Measurements from ENCODE around the gene COG5. TPM values are rescaled to one million over a fixed set of nuclear protein-coding genes. Genes with fewer than 3 reads are reported as not detected.

COG5 gene
- total RNA-seq, 1 donor from 2014 or later, result 55.2 TPM

GRCh38 chr7:107364787-107365186 lies 198.9 kb downstream of the COG5 start:
- no peaks in the 10 kb centered on the region for H3K27me3 ChIP-seq
- intact Hi-C loops (cut with DNase I), result no loop called here
- no peak overlapping the region for H3K4me3 ChIP-seq
- H3K4me1 ChIP-seq, result no peaks in the 10 kb centered on the region
- TF ChIP-seq POLR2A (IDR thresholded peaks at IDR 0.05) (no peak), POLR2AphosphoS5 (IDR thresholded peaks at IDR 0.05; ENCODE audit: insufficient read depth in 1 of 2, low read depth in 1 of 2) (no peak)
- TF ChIP-seq, protein P1, sequence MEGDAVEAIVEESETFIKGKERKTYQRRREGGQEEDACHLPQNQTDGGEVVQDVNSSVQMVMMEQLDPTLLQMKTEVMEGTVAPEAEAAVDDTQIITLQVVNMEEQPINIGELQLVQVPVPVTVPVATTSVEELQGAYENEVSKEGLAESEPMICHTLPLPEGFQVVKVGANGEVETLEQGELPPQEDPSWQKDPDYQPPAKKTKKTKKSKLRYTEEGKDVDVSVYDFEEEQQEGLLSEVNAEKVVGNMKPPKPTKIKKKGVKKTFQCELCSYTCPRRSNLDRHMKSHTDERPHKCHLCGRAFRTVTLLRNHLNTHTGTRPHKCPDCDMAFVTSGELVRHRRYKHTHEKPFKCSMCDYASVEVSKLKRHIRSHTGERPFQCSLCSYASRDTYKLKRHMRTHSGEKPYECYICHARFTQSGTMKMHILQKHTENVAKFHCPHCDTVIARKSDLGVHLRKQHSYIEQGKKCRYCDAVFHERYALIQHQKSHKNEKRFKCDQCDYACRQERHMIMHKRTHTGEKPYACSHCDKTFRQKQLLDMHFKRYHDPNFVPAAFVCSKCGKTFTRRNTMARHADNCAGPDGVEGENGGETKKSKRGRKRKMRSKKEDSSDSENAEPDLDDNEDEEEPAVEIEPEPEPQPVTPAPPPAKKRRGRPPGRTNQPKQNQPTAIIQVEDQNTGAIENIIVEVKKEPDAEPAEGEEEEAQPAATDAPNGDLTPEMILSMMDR (IDR thresholded peaks at IDR 0.05), result no peak
- peaks cover 0 to 23% of the 10 kb centered on the region in 2 donors for H3K36me3 ChIP-seq
- DNase-seq (ENCODE audit: extremely low spot score in 2 of 2), result no peak
- H3K9me3 ChIP-seq, result no peaks in the 10 kb centered on the region
- H3K27ac ChIP-seq, result no peak overlapping the region

DNA sequence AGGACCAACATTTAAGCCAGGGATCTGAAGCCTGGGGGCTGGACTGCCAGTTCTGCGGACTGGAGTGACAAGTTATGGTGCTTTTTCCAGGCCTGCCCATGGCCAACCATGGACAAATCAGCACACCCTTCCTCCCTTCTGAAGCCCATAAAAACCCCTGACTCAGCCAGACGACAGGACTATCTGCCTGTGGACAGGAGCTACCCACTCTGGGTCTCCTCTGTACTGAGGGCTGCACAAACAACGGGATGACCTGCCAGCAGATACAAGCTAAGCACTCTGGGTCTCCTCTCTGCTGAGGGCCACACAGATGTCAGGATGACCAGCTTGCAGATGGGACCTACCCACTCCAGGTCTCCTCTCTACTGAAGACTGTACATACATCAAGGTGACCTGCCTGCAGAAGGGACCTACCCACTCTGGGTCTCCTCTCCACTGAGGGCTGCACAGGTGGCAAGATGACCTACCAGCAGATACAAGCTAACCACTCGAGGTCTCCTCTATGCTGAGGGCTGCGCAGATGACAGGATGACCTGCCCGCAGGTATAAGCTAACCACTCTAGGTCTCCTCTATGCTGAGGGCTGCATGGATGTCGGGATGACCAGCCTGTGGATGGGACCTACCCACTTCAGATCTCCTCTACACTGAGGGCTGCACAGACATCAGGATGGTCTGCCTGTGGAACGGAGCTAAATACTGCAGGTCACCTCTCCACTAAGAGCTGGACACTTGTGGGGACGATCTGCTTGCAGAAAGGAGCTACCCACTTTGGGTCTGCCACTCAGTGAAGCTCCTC lies 204.0 kb downstream of the COG5 start:
- H3K9me3 ChIP-seq, result no peaks in the 10 kb centered on the region
- no peaks in the 10 kb centered on the region for H3K4me1 ChIP-seq
- H3K4me3 ChIP-seq, result no peak overlapping the region
- no peaks in the 10 kb centered on the region for H3K27me3 ChIP-seq
- intact Hi-C loops (cut with DNase I), result no loop called here
- H3K27ac ChIP-seq, result no peak overlapping the region
- TF ChIP-seq, protein P1 (IDR thresholded peaks at IDR 0.05), result no peak
- TF ChIP-seq POLR2A (IDR thresholded peaks at IDR 0.05), result no peak
- no peak for TF ChIP-seq POLR2AphosphoS5 (IDR thresholded peaks at IDR 0.05; ENCODE audit: insufficient read depth in 1 of 2, low read depth in 1 of 2)
- peaks cover 0 to 41% of the 10 kb centered on the region in 2 donors for H3K36me3 ChIP-seq
- no peak for DNase-seq (ENCODE audit: extremely low spot score in 2 of 2)

GRCh38 chr7:107355616-107356015 lies 208.1 kb downstream of the COG5 start:
- H3K9me3 ChIP-seq, result no peaks in the 10 kb centered on the region
- H3K27me3 ChIP-seq, result no peaks in the 10 kb centered on the region
- H3K4me1 ChIP-seq, result no peaks in the 10 kb centered on the region
- intact Hi-C loops (cut with DNase I), result no loop called here
- peaks cover 0 to 26% of the 10 kb centered on the region in 2 donors for H3K36me3 ChIP-seq
- DNase-seq (ENCODE audit: extremely low spot score in 2 of 2), result no peak
- no peak overlapping the region for H3K4me3 ChIP-seq
- TF ChIP-seq POLR2AphosphoS5 (IDR thresholded peaks at IDR 0.05; ENCODE audit: insufficient read depth in 1 of 2, low read depth in 1 of 2) (no peak), POLR2A (IDR thresholded peaks at IDR 0.05) (no peak)
- TF ChIP-seq, protein P1 (IDR thresholded peaks at IDR 0.05), result no peak
- H3K27ac ChIP-seq, result no peak overlapping the region

DNA sequence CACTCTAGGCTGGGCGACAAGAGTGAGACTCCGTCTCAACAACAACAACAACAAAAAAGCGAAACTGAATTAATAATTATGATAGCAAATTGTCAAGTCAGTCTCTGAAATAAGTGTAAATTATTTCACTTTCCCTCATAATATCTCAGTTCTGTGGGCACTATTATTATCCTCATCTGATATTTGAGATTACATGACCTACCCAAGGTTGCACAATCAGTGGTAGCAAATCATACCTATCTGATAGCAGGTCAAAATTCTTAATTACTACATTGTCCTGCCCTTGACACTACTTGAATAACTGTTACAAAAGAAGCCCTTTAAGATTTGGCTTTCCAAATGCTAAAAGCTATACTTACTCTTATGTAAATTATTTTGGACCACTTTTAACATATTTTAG lies 209.1 kb downstream of the COG5 start:
- Histone ChIP-seq H3K9me3 (no peaks in the 10 kb centered on the region), H3K27ac (no peak overlapping the region), H3K4me3 (no peak overlapping the region), H3K4me1 (no peaks in the 10 kb centered on the region), H3K27me3 (no peaks in the 10 kb centered on the region), H3K36me3 (peaks cover 0 to 16% of the 10 kb centered on the region in 2 donors)
- no peak for DNase-seq (ENCODE audit: extremely low spot score in 2 of 2)
- intact Hi-C loops (cut with DNase I), result no loop called here
- no peak for TF ChIP-seq POLR2AphosphoS5 (IDR thresholded peaks at IDR 0.05; ENCODE audit: insufficient read depth in 1 of 2, low read depth in 1 of 2)
- TF ChIP-seq POLR2A (IDR thresholded peaks at IDR 0.05), result no peak
- TF ChIP-seq, protein P1 (IDR thresholded peaks at IDR 0.05), result no peak

DNA sequence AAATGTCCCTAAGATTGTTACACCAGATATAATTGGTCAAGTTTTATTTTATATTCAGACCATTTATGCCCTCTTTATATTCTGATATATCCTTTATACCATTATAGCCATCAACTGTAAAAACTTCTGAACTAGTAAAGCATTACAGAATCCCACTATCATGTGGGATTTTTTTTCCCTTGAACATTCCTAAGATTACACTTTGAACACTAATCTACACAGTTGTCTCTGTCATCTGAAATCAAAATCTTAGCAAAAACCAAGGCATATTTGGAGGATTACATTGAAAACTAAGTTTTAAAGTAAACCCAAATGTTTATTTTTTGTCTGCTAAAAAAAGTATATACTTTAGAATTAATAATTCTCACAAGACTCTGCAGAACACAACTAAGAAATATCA lies 210.0 kb downstream of the COG5 start:
- no peaks in the 10 kb centered on the region for H3K27me3 ChIP-seq
- H3K36me3 ChIP-seq, result peaks cover 0 to 6% of the 10 kb centered on the region in 2 donors
- no peaks in the 10 kb centered on the region for H3K4me1 ChIP-seq
- H3K4me3 ChIP-seq, result no peak overlapping the region
- no peaks in the 10 kb centered on the region for H3K9me3 ChIP-seq
- no peak for TF ChIP-seq POLR2AphosphoS5 (IDR thresholded peaks at IDR 0.05; ENCODE audit: insufficient read depth in 1 of 2, low read depth in 1 of 2)
- TF ChIP-seq, protein P1 (IDR thresholded peaks at IDR 0.05), result no peak
- no peak for TF ChIP-seq POLR2A (IDR thresholded peaks at IDR 0.05)
- H3K27ac ChIP-seq, result no peak overlapping the region
- DNase-seq (ENCODE audit: extremely low spot score in 2 of 2), result no peak
- intact Hi-C loops (cut with DNase I), result no loop called here
